Fibroblast of lung (primary cell): ENCODE results near the gene SLC41A1. TPM values are rescaled to one million over a fixed set of nuclear protein-coding genes. Genes with fewer than 3 reads are reported as not detected.

Source experiments
- DNase-seq, 2 donors: peaks; one replicate each; pipeline versions ENCODE4 v3.0.0 to v3.0.0-alpha.2; 2010; ENCODE audit warnings: low read depth in 2 of 2
- H2AFZ ChIP-seq: 2 replicates; pipeline ENCODE4 v1.5.1; 2012; ENCODE audit warnings: low read length, control low read depth, inconsistent platforms
- H3K27ac ChIP-seq: 2 replicates; pipeline ENCODE4 v1.5.1; 2011; ENCODE audit warnings: low read length, control low read depth; ENCODE audit not compliant: insufficient read depth
- H3K27me3 ChIP-seq: 2 replicates; pipeline ENCODE4 v1.5.1; 2011; ENCODE audit warnings: mild to moderate bottlenecking, low read length; ENCODE audit not compliant: control insufficient read depth, insufficient read depth
- H3K36me3 ChIP-seq: 2 replicates; pipeline ENCODE4 v1.5.1; 2011; ENCODE audit warnings: low read length; ENCODE audit not compliant: control insufficient read depth, insufficient read depth
- H3K4me1 ChIP-seq: 2 replicates; pipeline ENCODE4 v1.5.1; 2011; ENCODE audit warnings: low read length; ENCODE audit not compliant: control insufficient read depth, insufficient read depth; ENCODE audit errors: extremely low read depth
- H3K4me2 ChIP-seq: 2 replicates; pipeline ENCODE4 v1.5.1; 2011; ENCODE audit warnings: low read length, control low read depth; ENCODE audit not compliant: insufficient read depth; ENCODE audit errors: extremely low read depth
- H3K4me3 ChIP-seq, 4 experiments: fragments of 200-600 bp in 1 of 4; sonication (generic) in 1 of 4; replicated peaks in 1 of 4; 2 replicates each; pipeline ENCODE4 v1.5.1; 2011 to 2016; ENCODE audit warnings: low read length in 4 of 4, low read depth in 3 of 4, mild to moderate bottlenecking in 3 of 4, control low read depth in 2 of 4, inconsistent platforms in 1 of 4, mixed read lengths in 1 of 4; ENCODE audit not compliant: insufficient read depth in 1 of 4; ENCODE audit errors: control extremely low read depth in 1 of 4
- H3K79me2 ChIP-seq: 2 replicates; pipeline ENCODE4 v1.5.1; 2012; ENCODE audit warnings: mild to moderate bottlenecking, low read length, inconsistent platforms; ENCODE audit not compliant: control insufficient read depth, insufficient read depth
- H3K9ac ChIP-seq: 2 replicates; pipeline ENCODE4 v1.5.1; 2011; ENCODE audit warnings: mild to moderate bottlenecking, low read length, control low read depth; ENCODE audit not compliant: insufficient read depth
- H3K9me3 ChIP-seq: 2 replicates; pipeline ENCODE4 v1.5.1; 2012; ENCODE audit warnings: low read depth, low read length; ENCODE audit not compliant: control insufficient read depth, insufficient read depth
- H4K20me1 ChIP-seq: 2 replicates; pipeline ENCODE4 v1.5.1; 2011; ENCODE audit warnings: low read length; ENCODE audit not compliant: control insufficient read depth, insufficient read depth; ENCODE audit errors: extremely low read depth
- CTCF ChIP-seq, 2 donors: IDR thresholded peaks in 1 of 2; conservative IDR thresholded peaks in 1 of 2; 1 replicate in 1 of 2; 2 replicates in 1 of 2; pipeline ENCODE4 v1.5.1; 2011 to 2012; ENCODE audit warnings: low read length in 2 of 2, control low read depth in 1 of 2, inconsistent platforms in 1 of 2, low read depth in 1 of 2, mild to moderate bottlenecking in 1 of 2
- EZH2 ChIP-seq: IDR thresholded peaks from 2 replicates; pipeline ENCODE4 v1.5.1; 2012; ENCODE audit warnings: low read length, control low read depth, mild to moderate bottlenecking; ENCODE audit errors: missing control alignments
- polyA plus RNA-seq, 2 donors: library from polyadenylated mRNA; depleted of rRNA in 1 of 2; stranded (reverse) in 1 of 2; unstranded in 1 of 2; fragments of >200 nt; gene quantifications; 2 replicates each; pipeline ENCODE4 v1.2.1, GENCODE V29; 2011 to 2012; ENCODE audit warnings: missing spikeins in 1 of 2
- total RNA-seq: library from RNA; depleted of rRNA; stranded (reverse); fragments of >200 nt; gene quantifications from 2 replicates; pipeline ENCODE4 v1.2.1, GENCODE V29; 2014

The SLC41A1 gene
- total and polyA plus RNA-seq, 2 donors (not counting 1 experiment from before 2014, with no cell fraction given), result 24.6 to 28.9 TPM

- Histone ChIP-seq H3K27me3 (peaks cover 9% of the 10 kb centered on the region), H3K4me3 (no peak overlapping the region), H2AFZ (no peak overlapping the region), H3K79me2 (no peaks in the 10 kb centered on the region), H3K9ac (no peak overlapping the region), H3K36me3 (no peaks in the 10 kb centered on the region), H3K4me2 (no peak overlapping the region), H3K9me3 (no peaks in the 10 kb centered on the region), H3K4me1 (no peaks in the 10 kb centered on the region), H3K27ac (no peak overlapping the region), H4K20me1 (no peaks in the 10 kb centered on the region)
- DNase-seq, result no peak
- no peak for TF ChIP-seq EZH2
- no peak for TF ChIP-seq CTCF (conservative IDR thresholded peaks at IDR 0.05 in 1 of 2, IDR thresholded peaks at IDR 0.05 in 1 of 2; ENCODE audit: low read depth in 1 of 2, low read length in 2 of 2)
Measured at GRCh38 chr1:205822397-205822796, 9.4 kb upstream of the SLC41A1 start.

- no peaks in the 10 kb centered on the region for H3K4me1 ChIP-seq
- H2AFZ ChIP-seq, result no peak overlapping the region
- H3K9me3 ChIP-seq, result no peaks in the 10 kb centered on the region
- H3K27ac ChIP-seq, result no peak overlapping the region
- H3K4me2 ChIP-seq, result no peak overlapping the region
- TF ChIP-seq EZH2 (no peak), CTCF (conservative IDR thresholded peaks at IDR 0.05 in 1 of 2, IDR thresholded peaks at IDR 0.05 in 1 of 2; ENCODE audit: low read depth in 1 of 2, low read length in 2 of 2) (no peak)
- no peak overlapping the region for H3K4me3 ChIP-seq
- no peaks in the 10 kb centered on the region for H3K27me3 ChIP-seq
- H3K9ac ChIP-seq, result no peak overlapping the region
- no peak for DNase-seq
- H4K20me1 ChIP-seq, result no peaks in the 10 kb centered on the region
- H3K36me3 ChIP-seq, result no peaks in the 10 kb centered on the region
- no peaks in the 10 kb centered on the region for H3K79me2 ChIP-seq
Measured at GRCh38 chr1:205817988-205818387, 5.0 kb upstream of the SLC41A1 start.

GRCh38 chr1:205817364-205817763 lies 4.4 kb upstream of the SLC41A1 start:
- H4K20me1 ChIP-seq, result no peaks in the 10 kb centered on the region
- H3K4me2 ChIP-seq, result no peak overlapping the region
- H3K79me2 ChIP-seq, result no peaks in the 10 kb centered on the region
- no peak overlapping the region for H3K9ac ChIP-seq
- H3K27ac ChIP-seq, result no peak overlapping the region
- H2AFZ ChIP-seq, result no peak overlapping the region
- no peak overlapping the region for H3K4me3 ChIP-seq
- H3K27me3 ChIP-seq, result no peaks in the 10 kb centered on the region
- no peaks in the 10 kb centered on the region for H3K4me1 ChIP-seq
- TF ChIP-seq CTCF (conservative IDR thresholded peaks at IDR 0.05 in 1 of 2, IDR thresholded peaks at IDR 0.05 in 1 of 2; ENCODE audit: low read depth in 1 of 2, low read length in 2 of 2) (no peak), EZH2 (no peak)
- H3K9me3 ChIP-seq, result no peaks in the 10 kb centered on the region
- no peak for DNase-seq
- no peaks in the 10 kb centered on the region for H3K36me3 ChIP-seq
